ENCODE measurements around the gene NEU2. TPM values are rescaled to one million over a fixed set of nuclear protein-coding genes. Genes with fewer than 3 reads are reported as not detected.

NEU2 gene
- total and polyA plus RNA-seq, 2 of the 13 experiments (the other 11 are each of a cell fraction or from before 2014, with no cell fraction given), result not detected

GRCh38 chr2:233063976-233064411 lies 31.5 kb downstream of the NEU2 start (continued):
- TF ChIP-seq ZBTB3 (CRISPR knock-in tag; IDR thresholded peaks at IDR 0.05; ENCODE audit: borderline replicate concordance, low read depth) (no peak), ZNF775 (CRISPR knock-in tag; IDR thresholded peaks at IDR 0.05; ENCODE audit: borderline replicate concordance) (no peak), HDAC2 (CRISPR knock-in tag; IDR thresholded peaks at IDR 0.05) (no peak), SMC3 (IDR thresholded peaks at IDR 0.05; ENCODE audit: low read length) (no peak), NAIF1 (CRISPR knock-in tag; IDR thresholded peaks at IDR 0.05; ENCODE audit: borderline replicate concordance) (no peak), BCL3 (CRISPR knock-in tag; IDR thresholded peaks at IDR 0.05) (peak; percentile 47; the same call in 1 of the 2 replicates), PBX2 (CRISPR knock-in tag; IDR thresholded peaks at IDR 0.05) (0 out of 2 replicates have a peak, but pooled peaks have one; percentile 16), FOXO1 (CRISPR knock-in tag; IDR thresholded peaks at IDR 0.05) (no peak), ZNF547 (CRISPR knock-in tag; IDR thresholded peaks at IDR 0.05) (peak; percentile 19; the same call in 1 of the 2 replicates), ZIK1 (CRISPR knock-in tag; IDR thresholded peaks at IDR 0.05; ENCODE audit: borderline replicate concordance, low read depth) (no peak), ZNF232 (CRISPR knock-in tag; IDR thresholded peaks at IDR 0.05; ENCODE audit: borderline replicate concordance) (no peak), ZNF883 (CRISPR knock-in tag; IDR thresholded peaks at IDR 0.05; ENCODE audit: not compliant biosample characterization) (no peak), AGO2 (optimal IDR thresholded peaks at IDR 0.05; ENCODE audit: low read depth, low read length) (peak; percentile 56), SRF (IDR thresholded peaks at IDR 0.05; ENCODE audit: low read depth, low read length) (no peak), ZC3H13 (CRISPR knock-in tag; IDR thresholded peaks at IDR 0.05) (peak; percentile 12; the same call in 1 of the 2 replicates), ZMYM2 (CRISPR knock-in tag; IDR thresholded peaks at IDR 0.05) (peak; percentile 24; the same call in 1 of the 2 replicates), REST (IDR thresholded peaks at IDR 0.05; ENCODE audit: borderline replicate concordance in 1 of 2, low read depth in 1 of 2, low read length in 2 of 2) (no peak), ZNF562 (CRISPR knock-in tag; IDR thresholded peaks at IDR 0.05; ENCODE audit: borderline replicate concordance) (no peak)
- TF ChIP-seq, protein P1, sequence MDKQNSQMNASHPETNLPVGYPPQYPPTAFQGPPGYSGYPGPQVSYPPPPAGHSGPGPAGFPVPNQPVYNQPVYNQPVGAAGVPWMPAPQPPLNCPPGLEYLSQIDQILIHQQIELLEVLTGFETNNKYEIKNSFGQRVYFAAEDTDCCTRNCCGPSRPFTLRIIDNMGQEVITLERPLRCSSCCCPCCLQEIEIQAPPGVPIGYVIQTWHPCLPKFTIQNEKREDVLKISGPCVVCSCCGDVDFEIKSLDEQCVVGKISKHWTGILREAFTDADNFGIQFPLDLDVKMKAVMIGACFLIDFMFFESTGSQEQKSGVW (CRISPR knock-in tag; IDR thresholded peaks at IDR 0.05; ENCODE audit: borderline replicate concordance), result no peak
- TF ChIP-seq, protein P2, sequence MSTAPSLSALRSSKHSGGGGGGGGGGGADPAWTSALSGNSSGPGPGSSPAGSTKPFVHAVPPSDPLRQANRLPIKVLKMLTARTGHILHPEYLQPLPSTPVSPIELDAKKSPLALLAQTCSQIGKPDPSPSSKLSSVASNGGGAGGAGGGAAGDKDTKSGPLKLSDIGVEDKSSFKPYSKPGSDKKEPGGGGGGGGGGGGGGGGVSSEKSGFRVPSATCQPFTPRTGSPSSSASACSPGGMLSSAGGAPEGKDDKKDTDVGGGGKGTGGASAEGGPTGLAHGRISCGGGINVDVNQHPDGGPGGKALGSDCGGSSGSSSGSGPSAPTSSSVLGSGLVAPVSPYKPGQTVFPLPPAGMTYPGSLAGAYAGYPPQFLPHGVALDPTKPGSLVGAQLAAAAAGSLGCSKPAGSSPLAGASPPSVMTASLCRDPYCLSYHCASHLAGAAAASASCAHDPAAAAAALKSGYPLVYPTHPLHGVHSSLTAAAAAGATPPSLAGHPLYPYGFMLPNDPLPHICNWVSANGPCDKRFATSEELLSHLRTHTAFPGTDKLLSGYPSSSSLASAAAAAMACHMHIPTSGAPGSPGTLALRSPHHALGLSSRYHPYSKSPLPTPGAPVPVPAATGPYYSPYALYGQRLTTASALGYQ (CRISPR knock-in tag; IDR thresholded peaks at IDR 0.05), result no peak

Data from HepG2 (cell line).